ENCODE measurements around the gene REC8.

The REC8 gene

DNA sequence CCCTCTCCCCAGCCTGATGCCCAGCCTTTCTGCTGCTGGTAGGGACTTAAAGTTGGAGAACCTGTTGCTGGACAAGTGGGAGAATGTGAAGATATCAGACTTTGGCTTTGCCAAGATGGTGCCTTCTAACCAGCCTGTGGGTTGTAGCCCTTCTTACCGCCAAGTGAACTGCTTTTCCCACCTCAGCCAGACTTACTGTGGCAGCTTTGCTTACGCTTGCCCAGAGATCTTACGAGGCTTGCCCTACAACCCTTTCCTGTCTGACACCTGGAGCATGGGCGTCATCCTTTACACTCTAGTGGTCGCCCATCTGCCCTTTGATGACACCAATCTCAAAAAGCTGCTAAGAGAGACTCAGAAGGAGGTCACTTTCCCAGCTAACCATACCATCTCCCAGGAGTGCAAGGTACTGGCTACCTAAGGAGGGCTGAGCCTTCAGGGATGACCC lies 35.2 kb downstream of the REC8 start:
- Histone ChIP-seq H2BK15ac (ENCODE audit: low read depth, poor library complexity, severe bottlenecking) (no peak overlapping the region), H2AFZ (ENCODE audit: low read depth, low read length) (no peak overlapping the region), H3K27ac (ENCODE audit: low read length, poor library complexity, severe bottlenecking) (no peak overlapping the region), H3K4ac (ENCODE audit: low read depth in 1 of 2, low read length in 2 of 2) (no peak overlapping the region), H2BK12ac (ENCODE audit: low read length in 2 of 2) (no peak overlapping the region), H2BK5ac (ENCODE audit: low read depth, low read length, poor library complexity, severe bottlenecking) (no peak overlapping the region), H3K4me1 (ENCODE audit: control insufficient read depth, insufficient read depth, low read depth, low read length) (peaks cover 3% of the 10 kb centered on the region), H3K79me1 (replicated peaks; ENCODE audit: low read length, poor library complexity, severe bottlenecking) (peaks cover 37% of the 10 kb centered on the region), H2AK5ac (ENCODE audit: low read length, severe bottlenecking) (no peak overlapping the region), H3K27me3 (ENCODE audit: control insufficient read depth in 1 of 2, insufficient read depth in 1 of 2, low read length in 2 of 2) (no peaks in the 10 kb centered on the region), H3K36me3 (ENCODE audit: control insufficient read depth in 1 of 2, insufficient read depth in 2 of 2, low read depth in 1 of 2, low read length in 2 of 2) (peaks cover 45 to 82% of the 10 kb centered on the region in 2 experiments), H3K9ac (ENCODE audit: low read length) (no peak overlapping the region), H3K9me3 (ENCODE audit: control insufficient read depth, low read length) (no peaks in the 10 kb centered on the region), H3K4me3 (ENCODE audit: insufficient read depth in 1 of 2, low read depth in 1 of 2, low read length in 2 of 2) (no peak overlapping the region), H3K23ac (ENCODE audit: low read length in 2 of 2) (no peak overlapping the region), H4K91ac (ENCODE audit: low read length) (no peak overlapping the region), H2BK120ac (ENCODE audit: low read depth, low read length) (no peak overlapping the region), H3K18ac (ENCODE audit: low read depth in 1 of 2, low read length in 2 of 2) (no peak overlapping the region), H3K4me2 (ENCODE audit: low read length, poor library complexity, severe bottlenecking) (no peak overlapping the region), H3K14ac (ENCODE audit: low read length in 2 of 2) (no peak overlapping the region), H4K8ac (ENCODE audit: low read length) (no peak overlapping the region)
- over 99% methylated on average over 5 of the region's 5 CpGs for WGBS
- DNase-seq = no peak

DNA sequence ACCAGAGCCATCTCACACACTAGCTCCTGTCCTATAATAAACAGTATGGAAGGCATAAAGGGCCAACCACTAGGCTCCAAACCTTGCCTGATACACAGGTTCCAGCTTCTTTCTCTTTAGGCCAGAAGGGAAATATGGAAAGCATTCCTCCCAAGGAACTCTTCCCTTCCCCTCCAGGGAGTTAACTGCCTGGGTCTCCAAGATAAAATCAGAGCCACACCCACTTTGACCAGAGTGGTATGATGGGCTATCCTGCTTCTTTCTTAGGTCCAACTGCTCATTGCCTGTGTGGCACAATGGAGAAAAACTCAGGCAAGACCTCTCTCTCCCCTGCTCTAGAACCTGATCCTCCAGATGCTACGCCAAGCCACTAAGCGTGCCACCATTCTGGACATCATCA lies 35.7 kb downstream of the REC8 start:
- H3K79me1 ChIP-seq (replicated peaks; ENCODE audit: low read length, poor library complexity, severe bottlenecking) = peaks cover 37% of the 10 kb centered on the region
- no peak overlapping the region for H3K18ac ChIP-seq (ENCODE audit: low read depth in 1 of 2, low read length in 2 of 2)
- H3K4me1 ChIP-seq (ENCODE audit: control insufficient read depth, insufficient read depth, low read depth, low read length) = peaks cover 6% of the 10 kb centered on the region
- H4K8ac ChIP-seq (ENCODE audit: low read length) = no peak overlapping the region
- H2BK120ac ChIP-seq (ENCODE audit: low read depth, low read length) = no peak overlapping the region
- no peak overlapping the region for H3K4ac ChIP-seq (ENCODE audit: low read depth in 1 of 2, low read length in 2 of 2)
- peaks cover 45 to 81% of the 10 kb centered on the region in 2 experiments for H3K36me3 ChIP-seq (ENCODE audit: control insufficient read depth in 1 of 2, insufficient read depth in 2 of 2, low read depth in 1 of 2, low read length in 2 of 2)
- no peak overlapping the region for H3K23ac ChIP-seq (ENCODE audit: low read length in 2 of 2)
- H3K9ac ChIP-seq (ENCODE audit: low read length) = no peak overlapping the region
- H2AFZ ChIP-seq (ENCODE audit: low read depth, low read length) = no peak overlapping the region
- no peak overlapping the region for H2BK12ac ChIP-seq (ENCODE audit: low read length in 2 of 2)
- no peak overlapping the region for H3K14ac ChIP-seq (ENCODE audit: low read length in 2 of 2)
- H2BK5ac ChIP-seq (ENCODE audit: low read depth, low read length, poor library complexity, severe bottlenecking) = no peak overlapping the region
- H3K9me3 ChIP-seq (ENCODE audit: control insufficient read depth, low read length) = no peaks in the 10 kb centered on the region
- H3K27ac ChIP-seq (ENCODE audit: low read length, poor library complexity, severe bottlenecking) = no peak overlapping the region
- no peak overlapping the region for H2AK5ac ChIP-seq (ENCODE audit: low read length, severe bottlenecking)
- no peaks in the 10 kb centered on the region for H3K27me3 ChIP-seq (ENCODE audit: control insufficient read depth in 1 of 2, insufficient read depth in 1 of 2, low read length in 2 of 2)
- no peak overlapping the region for H4K91ac ChIP-seq (ENCODE audit: low read length)
- WGBS = 100% methylated on average over 2 of the region's 2 CpGs
- no peak for DNase-seq
- H2BK15ac ChIP-seq (ENCODE audit: low read depth, poor library complexity, severe bottlenecking) = no peak overlapping the region
- no peak overlapping the region for H3K4me2 ChIP-seq (ENCODE audit: low read length, poor library complexity, severe bottlenecking)
- no peak overlapping the region for H3K4me3 ChIP-seq (ENCODE audit: insufficient read depth in 1 of 2, low read depth in 1 of 2, low read length in 2 of 2)

DNA sequence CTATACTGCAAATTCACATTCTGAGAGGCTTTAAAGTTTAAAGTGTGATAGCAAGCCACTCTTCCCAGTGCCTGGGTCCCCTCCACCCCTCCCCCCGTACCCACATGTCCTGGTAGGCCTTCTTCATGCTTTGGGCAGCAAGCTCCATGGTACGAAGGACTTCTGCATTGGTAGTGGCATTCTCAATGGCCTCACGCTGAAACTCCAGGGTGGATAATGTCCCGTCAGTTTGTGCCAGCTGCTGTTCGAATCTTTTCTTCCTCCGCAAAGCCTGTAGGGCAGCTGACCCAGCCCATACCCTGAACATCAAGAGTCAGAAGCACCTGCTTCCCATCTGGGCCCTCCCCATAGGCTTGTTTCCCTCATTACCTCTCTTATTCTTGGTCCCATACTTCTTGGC lies 39.4 kb downstream of the REC8 start:
- Histone ChIP-seq H3K23ac (ENCODE audit: low read length in 2 of 2) (no peak overlapping the region), H3K27ac (ENCODE audit: low read length, poor library complexity, severe bottlenecking) (no peak overlapping the region), H3K4me2 (ENCODE audit: low read length, poor library complexity, severe bottlenecking) (peak overlapping the region; percentile 25), H4K91ac (ENCODE audit: low read length) (no peak overlapping the region), H3K14ac (ENCODE audit: low read length in 2 of 2) (no peak overlapping the region), H2AFZ (ENCODE audit: low read depth, low read length) (no peak overlapping the region), H2BK15ac (ENCODE audit: low read depth, poor library complexity, severe bottlenecking) (no peak overlapping the region), H3K18ac (ENCODE audit: low read depth in 1 of 2, low read length in 2 of 2) (no peak overlapping the region), H3K4ac (ENCODE audit: low read depth in 1 of 2, low read length in 2 of 2) (no peak overlapping the region), H3K9ac (ENCODE audit: low read length) (no peak overlapping the region), H2AK5ac (ENCODE audit: low read length, severe bottlenecking) (no peak overlapping the region), H3K27me3 (ENCODE audit: control insufficient read depth in 1 of 2, insufficient read depth in 1 of 2, low read length in 2 of 2) (no peaks in the 10 kb centered on the region), H3K79me1 (replicated peaks; ENCODE audit: low read length, poor library complexity, severe bottlenecking) (peaks cover 29% of the 10 kb centered on the region), H2BK5ac (ENCODE audit: low read depth, low read length, poor library complexity, severe bottlenecking) (no peak overlapping the region), H3K4me3 (ENCODE audit: insufficient read depth in 1 of 2, low read depth in 1 of 2, low read length in 2 of 2) (no peak overlapping the region), H3K36me3 (ENCODE audit: control insufficient read depth in 1 of 2, insufficient read depth in 2 of 2, low read depth in 1 of 2, low read length in 2 of 2) (peaks cover 35 to 63% of the 10 kb centered on the region in 2 experiments), H4K8ac (ENCODE audit: low read length) (no peak overlapping the region), H2BK120ac (ENCODE audit: low read depth, low read length) (no peak overlapping the region), H3K4me1 (ENCODE audit: control insufficient read depth, insufficient read depth, low read depth, low read length) (peaks cover 15% of the 10 kb centered on the region), H3K9me3 (ENCODE audit: control insufficient read depth, low read length) (no peaks in the 10 kb centered on the region), H2BK12ac (ENCODE audit: low read length in 2 of 2) (no peak overlapping the region)
- DNase-seq = no peak
- WGBS = 98% methylated on average over 6 of the region's 6 CpGs

DNA sequence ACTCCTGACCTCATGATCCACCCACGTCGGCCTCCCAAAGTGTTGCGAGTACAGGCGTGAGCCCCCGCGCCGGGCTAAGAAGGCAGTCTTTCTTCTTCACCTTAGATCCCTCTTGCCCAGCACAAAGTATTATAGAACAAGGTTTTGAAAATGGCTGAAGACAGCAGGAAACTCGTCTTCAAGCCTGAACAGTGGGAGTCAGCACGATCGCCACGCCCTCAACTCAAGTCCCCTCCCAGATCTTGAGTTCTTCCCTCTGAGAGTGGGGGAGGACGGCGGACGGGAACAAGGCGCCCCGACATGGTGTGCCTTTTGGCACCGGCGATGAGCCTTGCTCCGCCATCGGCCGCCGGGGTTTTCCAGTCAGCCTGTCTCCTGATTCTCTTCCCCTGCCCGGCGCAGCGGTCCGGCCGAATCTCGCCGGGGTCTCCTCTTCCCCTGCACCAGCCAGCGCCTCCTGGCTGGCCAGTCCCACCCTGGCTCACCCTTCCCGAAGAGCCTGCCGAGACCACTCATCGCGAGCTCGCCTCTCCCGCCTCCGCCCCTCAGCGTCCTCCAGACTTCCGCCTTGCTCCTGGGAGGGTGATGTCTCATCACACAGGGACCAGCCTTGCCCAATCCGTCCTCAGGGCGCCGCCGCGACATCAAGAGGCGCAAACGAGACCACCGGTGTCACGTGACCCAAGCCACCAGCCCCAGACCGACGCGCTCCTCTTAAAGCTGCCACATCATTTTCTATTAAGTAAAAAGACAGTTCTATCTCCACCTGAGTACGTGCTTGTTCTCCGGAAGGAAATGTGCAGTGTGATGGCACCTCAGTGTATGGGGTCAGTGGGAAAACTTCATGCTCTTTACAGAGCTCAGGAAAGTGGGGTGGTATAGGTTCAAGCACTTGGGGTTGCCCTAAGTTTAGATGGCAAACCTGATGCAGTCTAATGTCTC lies 41.3 kb downstream of the REC8 start, which contains the start of gene CHMP4A:
Gene CHMP4A (minus strand): TSS at position 565 of the 942 bp plus-strand sequence. CDS start 49 bp downstream, at position 516.
- peak within 1 kb of the TSS in 1 of 2 experiments; percentile 26 for H3K23ac ChIP-seq (ENCODE audit: low read length in 2 of 2)
- peak within 1 kb of the TSS; percentile 78 for H2BK120ac ChIP-seq (ENCODE audit: low read depth, low read length)
- H3K9ac ChIP-seq (ENCODE audit: low read length) = peak within 1 kb of the TSS; percentile 96
- peak within 1 kb of the TSS; percentile 95 for H4K91ac ChIP-seq (ENCODE audit: low read length)
- H3K18ac ChIP-seq (ENCODE audit: low read depth in 1 of 2, low read length in 2 of 2) = peak within 1 kb of the TSS; percentile 93 to 99
- no peak within 1 kb of the TSS for H3K14ac ChIP-seq (ENCODE audit: low read length in 2 of 2)
- peak within 1 kb of the TSS; percentile 86 to 88 for H3K4me3 ChIP-seq (ENCODE audit: insufficient read depth in 1 of 2, low read depth in 1 of 2, low read length in 2 of 2)
- H3K4me1 ChIP-seq (ENCODE audit: control insufficient read depth, insufficient read depth, low read depth, low read length) = peaks cover 15% of the 10 kb centered on the region
- H3K36me3 ChIP-seq (ENCODE audit: control insufficient read depth in 1 of 2, insufficient read depth in 2 of 2, low read depth in 1 of 2, low read length in 2 of 2) = peaks cover 26 to 62% of the 10 kb centered on the region in 2 experiments
- no peak within 1 kb of the TSS for H2BK12ac ChIP-seq (ENCODE audit: low read length in 2 of 2)
- H3K9me3 ChIP-seq (ENCODE audit: control insufficient read depth, low read length) = no peaks in the 10 kb centered on the region
- peak within 1 kb of the TSS; percentile 47 for H2AFZ ChIP-seq (ENCODE audit: low read depth, low read length)
- H2BK5ac ChIP-seq (ENCODE audit: low read depth, low read length, poor library complexity, severe bottlenecking) = peak within 1 kb of the TSS; percentile 76
- peak within 1 kb of the TSS; percentile 63 for H2AK5ac ChIP-seq (ENCODE audit: low read length, severe bottlenecking)
- H3K79me1 ChIP-seq (replicated peaks; ENCODE audit: low read length, poor library complexity, severe bottlenecking) = peaks cover 23% of the 10 kb centered on the region
- H3K4ac ChIP-seq (ENCODE audit: low read depth in 1 of 2, low read length in 2 of 2) = peak within 1 kb of the TSS; percentile 81 to 87
- peak within 1 kb of the TSS; percentile 56 for H2BK15ac ChIP-seq (ENCODE audit: low read depth, poor library complexity, severe bottlenecking)
- peak within 1 kb of the TSS; percentile 59 for H3K4me2 ChIP-seq (ENCODE audit: low read length, poor library complexity, severe bottlenecking)
- WGBS = under 1% methylated on average over 42 of the region's 53 CpGs
- peak; percentile 99 for DNase-seq
- H3K27ac ChIP-seq (ENCODE audit: low read length, poor library complexity, severe bottlenecking) = peak within 1 kb of the TSS; percentile 97
- H3K27me3 ChIP-seq (ENCODE audit: control insufficient read depth in 1 of 2, insufficient read depth in 1 of 2, low read length in 2 of 2) = no peaks in the 10 kb centered on the region
- H4K8ac ChIP-seq (ENCODE audit: low read length) = peak within 1 kb of the TSS; percentile 97

Measured in mesenchymal stem cell (in vitro differentiated cells and primary cell).